Activated CD4-positive, alpha-beta memory T cell treated with anti-CD3 and anti-CD28 coated beads, Interleukin-2, amount 10 ng/mL, durations not matched to agents 7 days and 5 days (primary cell): ENCODE results near the gene C1RL. TPM values are rescaled to one million over a fixed set of nuclear protein-coding genes. Genes with fewer than 3 reads are reported as not detected.
"Not testable (repeated sequence)": the region's sequence is repeated elsewhere in the genome, so short reads cannot be mapped to it uniquely, and the experiment has no call there.

Experiments used
- CTCF ChIA-PET: fragments of 350-600 bp; sonication (Branson Sonifier 250); formaldehyde crosslinking; loops from one replicate; lab custom pipeline; 2021; ENCODE audit warnings: antibody characterized with exemption, inconsistent platforms; lab: Charles Lee
- POLR2A ChIA-PET: fragments of 350-600 bp; sonication (Branson Sonifier 250); formaldehyde crosslinking; loops from one replicate; lab custom pipeline; 2021; ENCODE audit warnings: antibody characterized with exemption; lab: Charles Lee
- DNase-seq: peaks from one replicate; pipeline ENCODE4 v3.0.0-alpha.2; 2020
- H3K27ac Mint-ChIP-seq: one replicate; pipeline ENCODE4 v1.8.0; 2021; ENCODE audit warnings: mild to moderate bottlenecking, mixed read lengths
- H3K27me3 Mint-ChIP-seq: one replicate; pipeline ENCODE4 v1.8.0; 2021; ENCODE audit warnings: mixed read lengths
- H3K36me3 Mint-ChIP-seq: one replicate; pipeline ENCODE4 v1.8.0; 2021; ENCODE audit warnings: low read depth, mixed read lengths
- H3K4me1 Mint-ChIP-seq: one replicate; pipeline ENCODE4 v1.8.0; 2021; ENCODE audit warnings: mixed read lengths
- H3K4me3 Mint-ChIP-seq: one replicate; pipeline ENCODE4 v1.8.0; 2021; ENCODE audit warnings: mild to moderate bottlenecking, mixed read lengths
- H3K9me3 Mint-ChIP-seq: one replicate; pipeline ENCODE4 v1.8.0; 2021; ENCODE audit warnings: mixed read lengths
- total RNA-seq, 2 experiments: library from RNA; stranded (reverse); gene quantifications; one replicate each; pipeline ENCODE4 v1.2.3, GENCODE V29; 2021

C1RL gene
- total RNA-seq, 2 experiments from 2014 or later, result 26.5 to 28.8 TPM

DNA sequence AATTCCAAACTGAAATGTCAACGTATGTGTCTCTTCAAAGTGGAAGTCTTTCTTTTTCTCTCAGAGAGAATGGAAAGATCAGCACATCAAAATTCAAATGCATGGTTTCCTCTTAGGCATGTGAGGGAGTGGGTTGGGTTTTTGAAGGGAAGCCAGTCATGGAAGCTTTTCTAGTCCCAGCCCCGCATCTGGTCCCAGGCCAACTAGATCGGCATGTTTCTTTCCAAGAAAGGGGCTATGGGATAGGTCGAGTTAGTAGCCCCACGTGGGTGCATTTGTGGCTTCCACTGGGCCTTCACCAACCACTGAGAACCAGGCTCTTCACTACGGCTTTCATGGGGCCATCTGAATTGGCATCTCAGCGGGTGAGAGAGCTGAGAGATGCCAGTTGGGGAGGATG, 41.9 kb downstream of the C1RL start:
- no peak overlapping the region for H3K4me3 Mint-ChIP-seq
- H3K27ac Mint-ChIP-seq, result no peak overlapping the region
- peaks cover 18% of the 10 kb centered on the region for H3K27me3 Mint-ChIP-seq
- H3K36me3 Mint-ChIP-seq, result no peaks in the 10 kb centered on the region
- POLR2A ChIA-PET, result no interaction called here
- CTCF ChIA-PET, result no interaction called here
- H3K9me3 Mint-ChIP-seq, result no peaks in the 10 kb centered on the region
- no peak for DNase-seq
- H3K4me1 Mint-ChIP-seq, result no peaks in the 10 kb centered on the region

DNA sequence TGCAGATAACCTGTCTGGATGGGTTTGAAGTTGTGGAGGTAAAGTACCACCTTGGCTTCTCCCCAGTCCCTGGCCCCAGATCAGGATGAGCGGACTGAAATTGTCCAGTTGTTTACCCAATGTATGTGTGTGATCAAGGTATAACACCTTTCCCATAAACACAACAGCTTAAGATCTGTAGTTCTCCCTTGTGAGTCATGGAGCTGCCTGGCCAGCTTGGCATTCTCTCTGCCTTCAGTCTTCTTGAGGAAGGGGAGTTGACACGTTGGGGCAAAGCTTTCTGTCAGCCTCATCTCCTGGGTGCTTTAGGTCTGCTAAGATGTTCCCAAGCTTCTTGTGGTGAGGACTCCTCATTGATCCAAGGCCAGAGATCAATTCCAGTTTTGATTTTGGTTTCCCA, 42.4 kb downstream of the C1RL start:
- H3K36me3 Mint-ChIP-seq, result no peaks in the 10 kb centered on the region
- no peak overlapping the region for H3K27ac Mint-ChIP-seq
- DNase-seq, result no peak
- ChIA-PET CTCF (no interaction called here), POLR2A (no interaction called here)
- H3K9me3 Mint-ChIP-seq, result no peaks in the 10 kb centered on the region
- no peak overlapping the region for H3K4me3 Mint-ChIP-seq
- no peaks in the 10 kb centered on the region for H3K4me1 Mint-ChIP-seq
- H3K27me3 Mint-ChIP-seq, result peaks cover 13% of the 10 kb centered on the region

DNA sequence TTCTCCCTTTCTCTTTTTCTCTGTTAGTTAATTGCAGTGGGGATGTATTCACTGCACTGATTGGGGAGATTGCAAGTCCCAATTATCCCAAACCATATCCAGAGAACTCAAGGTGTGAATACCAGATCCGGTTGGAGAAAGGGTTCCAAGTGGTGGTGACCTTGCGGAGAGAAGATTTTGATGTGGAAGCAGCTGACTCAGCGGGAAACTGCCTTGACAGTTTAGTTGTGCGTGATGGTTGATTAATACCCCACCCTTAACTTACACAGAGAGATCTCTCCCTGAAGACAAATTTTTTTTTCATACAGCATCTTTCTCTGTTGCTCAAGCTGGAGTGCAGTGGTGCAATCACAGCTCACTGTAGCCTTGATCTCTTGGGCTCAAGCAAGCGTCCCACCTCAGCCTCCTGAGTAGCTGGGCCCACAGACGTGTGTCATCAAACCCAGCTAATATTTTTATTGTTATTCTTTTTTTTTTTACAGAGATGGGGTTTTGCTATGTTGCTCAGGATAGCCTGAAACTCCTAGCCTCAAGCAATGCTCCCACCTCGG, 43.9 kb downstream of the C1RL start:
- DNase-seq, result no peak
- no peak overlapping the region for H3K4me3 Mint-ChIP-seq
- H3K4me1 Mint-ChIP-seq, result no peaks in the 10 kb centered on the region
- H3K36me3 Mint-ChIP-seq, result no peaks in the 10 kb centered on the region
- H3K27me3 Mint-ChIP-seq, result peaks cover 12% of the 10 kb centered on the region
- H3K27ac Mint-ChIP-seq, result no peak overlapping the region
- ChIA-PET CTCF (no interaction called here), POLR2A (no interaction called here)
- H3K9me3 Mint-ChIP-seq, result no peaks in the 10 kb centered on the region

DNA sequence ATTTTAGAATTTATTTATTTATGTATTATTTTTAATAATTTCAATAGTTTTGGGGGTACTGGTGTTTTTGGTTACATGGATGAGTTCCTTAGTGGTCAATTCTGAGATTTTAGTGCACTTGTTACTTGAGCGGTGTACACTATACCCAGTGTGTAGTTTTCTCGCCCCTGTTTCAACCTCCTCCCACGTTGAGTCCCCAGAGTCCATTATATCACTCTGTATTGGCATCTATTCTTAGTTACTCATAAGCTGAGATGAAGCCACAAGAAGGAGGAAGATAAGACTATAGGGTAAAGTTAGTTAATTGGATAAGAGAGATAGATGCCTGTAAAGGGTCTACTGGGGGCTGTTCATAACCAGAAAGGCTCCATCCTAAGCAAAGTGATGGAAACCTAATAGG, 44.5 kb downstream of the C1RL start:
- H3K27me3 Mint-ChIP-seq, result peaks cover 17% of the 10 kb centered on the region
- H3K4me3 Mint-ChIP-seq, result no peak overlapping the region
- H3K4me1 Mint-ChIP-seq, result no peaks in the 10 kb centered on the region
- H3K9me3 Mint-ChIP-seq, result no peaks in the 10 kb centered on the region
- ChIA-PET POLR2A (no interaction called here), CTCF (no interaction called here)
- no peak for DNase-seq
- H3K27ac Mint-ChIP-seq, result no peak overlapping the region
- H3K36me3 Mint-ChIP-seq, result no peaks in the 10 kb centered on the region

DNA sequence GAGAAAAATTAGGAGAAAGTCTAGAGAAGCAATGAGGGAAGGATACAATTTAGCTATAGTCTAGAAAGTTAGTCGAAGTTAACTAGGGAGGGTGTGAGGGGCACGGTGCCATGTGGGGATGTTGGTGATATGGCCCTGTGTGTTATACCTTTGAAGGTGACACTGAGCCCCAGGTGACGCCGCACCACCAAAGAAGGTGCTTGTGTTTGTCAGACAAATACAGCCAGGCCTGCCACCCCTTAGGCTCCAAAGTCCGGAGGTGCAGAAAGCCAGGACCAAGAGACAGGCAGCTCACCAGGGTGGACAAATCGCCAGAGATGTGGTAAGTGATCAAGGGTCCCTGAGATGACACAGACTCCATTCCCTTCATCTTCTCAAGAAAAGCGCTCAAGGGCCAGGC, 47.4 kb downstream of the C1RL start:
- no peak for DNase-seq
- ChIA-PET POLR2A (no interaction called here), CTCF (interaction anchor here (1.4 kb wide), 1 partner anchor 52 kb away, joined by 4 read pairs; no protein-coding TSS in a partner anchor)
- no peaks in the 10 kb centered on the region for H3K9me3 Mint-ChIP-seq
- H3K36me3 Mint-ChIP-seq, result no peaks in the 10 kb centered on the region
- H3K4me1 Mint-ChIP-seq, result no peaks in the 10 kb centered on the region
- no peak overlapping the region for H3K27ac Mint-ChIP-seq
- H3K4me3 Mint-ChIP-seq, result no peak overlapping the region
- H3K27me3 Mint-ChIP-seq, result peaks cover 22% of the 10 kb centered on the region

DNA sequence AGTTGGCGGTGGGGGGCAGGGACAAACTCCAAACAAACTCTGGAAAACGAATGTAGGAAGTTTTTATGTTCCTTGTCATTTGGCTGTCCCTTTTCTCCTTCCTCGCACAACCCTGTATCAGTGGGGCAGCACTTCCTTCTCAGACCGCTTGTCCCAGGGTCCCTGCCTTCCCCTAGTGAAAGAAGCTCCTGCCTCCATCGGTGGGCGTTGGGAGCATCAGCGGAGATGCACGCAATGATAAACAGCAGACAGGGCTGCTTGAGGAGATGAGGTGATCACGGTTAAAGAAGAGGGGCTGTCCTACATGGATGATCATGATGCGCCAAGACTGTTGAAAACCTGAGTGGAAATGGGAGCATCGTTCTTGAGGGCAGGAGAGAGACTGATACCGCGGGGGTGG, 47.9 kb downstream of the C1RL start:
- POLR2A ChIA-PET, result no interaction called here
- Mint-ChIP-seq H3K4me1 (no peaks in the 10 kb centered on the region), H3K27ac (no peak overlapping the region), H3K36me3 (no peaks in the 10 kb centered on the region), H3K4me3 (no peak overlapping the region), H3K27me3 (peaks cover 22% of the 10 kb centered on the region), H3K9me3 (no peaks in the 10 kb centered on the region)
- CTCF ChIA-PET, result interaction anchor here (1.4 kb wide), 1 partner anchor 52 kb away, joined by 4 read pairs; no protein-coding TSS in a partner anchor
- DNase-seq, result no peak

DNA sequence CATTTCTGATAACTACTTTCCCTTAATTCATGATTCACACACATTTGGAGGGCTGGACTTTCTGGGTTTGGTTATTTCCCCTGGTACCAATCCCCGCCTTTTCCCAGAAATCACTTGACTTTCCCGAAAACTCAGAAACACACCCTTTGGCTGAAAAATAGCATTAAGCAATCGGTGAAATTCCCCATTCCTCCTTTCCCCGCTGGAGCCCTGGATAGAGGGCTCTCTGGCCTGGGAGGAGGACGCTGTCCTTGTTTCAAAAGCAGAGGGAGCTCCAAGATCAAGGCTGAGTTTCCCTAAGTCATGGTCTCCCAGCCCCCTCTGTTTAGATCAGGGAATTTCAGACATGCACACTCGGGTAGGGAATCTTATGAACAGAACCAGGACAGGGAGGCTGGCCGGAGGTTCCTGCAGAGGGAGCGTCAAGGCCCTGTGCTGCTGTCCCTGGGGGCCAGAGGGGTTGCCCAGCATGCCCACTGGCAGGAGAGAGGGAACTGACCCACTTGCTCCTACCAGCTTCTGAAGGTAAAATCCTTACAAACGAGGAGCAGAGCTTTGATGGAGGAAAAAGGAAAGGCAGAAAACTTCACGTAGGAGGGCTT, 48.6 kb downstream of the C1RL start, which contains the start of gene C1S:
TSS of gene C1S (plus strand) at position 366 of the 602 bp plus-strand sequence. CDS start 1,195 bp downstream, outside the sequence.
- CTCF ChIA-PET, result interaction anchor here (1.4 kb wide), 1 partner anchor 53 kb away, joined by 4 read pairs; no protein-coding TSS in a partner anchor
- peaks cover 22% of the 10 kb centered on the region for H3K27me3 Mint-ChIP-seq
- H3K27ac Mint-ChIP-seq, result no peak within 1 kb of the TSS
- H3K36me3 Mint-ChIP-seq, result no peaks in the 10 kb centered on the region
- no peaks in the 10 kb centered on the region for H3K4me1 Mint-ChIP-seq
- POLR2A ChIA-PET, result interaction anchor here (1.4 kb wide), 1 partner anchor 8 kb away, joined by 3 read pairs; no protein-coding TSS in a partner anchor
- no peaks in the 10 kb centered on the region for H3K9me3 Mint-ChIP-seq
- no peak for DNase-seq
- no peak within 1 kb of the TSS for H3K4me3 Mint-ChIP-seq

DNA sequence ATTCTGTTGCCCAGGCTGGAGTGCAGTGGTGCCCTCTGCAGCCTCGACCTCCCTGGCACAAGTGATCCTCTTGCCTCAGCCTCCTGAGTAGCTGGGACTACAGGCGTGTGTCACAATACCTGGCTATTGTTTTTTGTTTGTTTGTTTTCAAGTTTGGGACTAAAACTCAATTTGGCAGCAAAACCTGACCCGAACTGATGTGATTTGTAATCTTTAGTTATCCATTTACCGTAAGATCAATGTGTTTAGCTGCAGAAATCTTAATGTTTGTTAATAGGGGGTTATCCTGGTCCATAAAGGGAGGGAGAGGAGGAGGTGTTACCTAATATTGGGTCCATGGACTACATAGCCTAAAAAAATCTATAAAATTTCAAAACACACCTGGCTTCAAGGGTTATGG, 49.2 kb downstream of the C1RL start:
- Mint-ChIP-seq H3K9me3 (no peaks in the 10 kb centered on the region), H3K27me3 (peaks cover 29% of the 10 kb centered on the region), H3K27ac (no peak overlapping the region), H3K4me1 (no peaks in the 10 kb centered on the region), H3K4me3 (no peak overlapping the region), H3K36me3 (no peaks in the 10 kb centered on the region)
- ChIA-PET CTCF (no interaction called here), POLR2A (interaction anchor here (1.4 kb wide), 1 partner anchor 9 kb away, joined by 3 read pairs; no protein-coding TSS in a partner anchor)
- DNase-seq, result no peak

DNA sequence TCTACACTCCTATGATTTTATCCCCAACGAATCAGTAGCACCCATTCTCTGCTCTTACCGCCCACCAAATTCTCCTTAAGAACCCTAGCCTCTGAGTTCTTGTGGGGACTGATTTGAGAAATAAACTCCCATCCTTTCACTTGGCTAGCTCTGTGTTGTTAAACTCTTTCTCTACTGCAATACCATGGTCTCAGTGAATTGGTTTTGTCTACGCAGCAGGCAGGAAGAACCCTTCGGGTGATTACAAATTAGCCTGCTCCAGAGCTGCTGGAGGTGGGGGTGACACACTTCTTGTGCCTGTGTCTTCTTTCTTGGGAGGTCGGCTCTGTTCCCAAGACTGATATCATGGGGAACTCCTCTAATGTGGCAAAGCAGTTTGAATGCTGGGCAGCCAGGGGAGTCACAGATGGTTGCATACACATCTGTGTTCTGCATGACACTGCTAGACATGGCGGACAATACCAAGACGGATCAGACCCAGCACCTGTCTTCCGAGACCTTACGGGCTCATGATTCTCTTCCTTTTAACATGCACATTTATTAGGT, 50.1 kb downstream of the C1RL start:
- H3K4me1 Mint-ChIP-seq, result no peaks in the 10 kb centered on the region
- no peak for DNase-seq
- ChIA-PET CTCF (no interaction called here), POLR2A (interaction anchor here (1.4 kb wide), 1 partner anchor 10 kb away, joined by 3 read pairs; no protein-coding TSS in a partner anchor)
- H3K27ac Mint-ChIP-seq, result no peak overlapping the region
- no peaks in the 10 kb centered on the region for H3K9me3 Mint-ChIP-seq
- H3K36me3 Mint-ChIP-seq, result no peaks in the 10 kb centered on the region
- H3K4me3 Mint-ChIP-seq, result no peak overlapping the region
- H3K27me3 Mint-ChIP-seq, result peaks cover 31% of the 10 kb centered on the region

DNA sequence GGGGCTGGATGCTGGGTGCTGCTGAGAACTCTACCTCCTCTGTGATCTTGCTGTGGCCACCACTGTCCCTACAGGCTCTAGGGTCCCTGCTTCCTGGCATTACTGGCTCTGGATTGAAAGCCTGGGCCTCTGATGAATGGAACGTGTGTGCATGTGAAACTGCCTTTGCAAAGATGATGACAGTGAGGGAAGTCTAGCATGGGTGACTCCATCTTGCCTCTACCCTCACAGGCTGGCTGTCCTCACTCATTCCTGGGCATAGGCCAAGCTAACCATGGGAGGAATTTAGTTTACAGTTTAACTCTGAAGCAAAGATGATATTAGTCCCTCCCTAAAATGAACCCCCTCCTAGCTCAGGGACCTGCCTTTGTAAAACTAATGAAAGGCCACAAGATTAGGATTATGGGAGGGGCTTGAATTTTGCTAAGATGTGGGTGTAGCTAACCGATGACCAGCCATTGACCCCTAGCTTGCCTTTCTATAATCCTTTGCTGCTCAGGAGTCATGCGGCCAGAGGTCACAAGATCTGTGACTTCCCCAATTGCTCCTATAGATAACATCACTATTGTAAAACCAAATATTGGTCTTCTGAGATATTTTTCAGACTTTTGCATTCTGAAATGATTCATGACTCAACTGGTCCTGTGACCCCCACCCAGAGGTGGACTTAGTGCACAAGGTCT, 50.7 kb downstream of the C1RL start:
- no peak for DNase-seq
- Mint-ChIP-seq H3K4me3 (no peak overlapping the region), H3K36me3 (no peaks in the 10 kb centered on the region), H3K9me3 (no peaks in the 10 kb centered on the region), H3K4me1 (no peaks in the 10 kb centered on the region), H3K27ac (no peak overlapping the region), H3K27me3 (peaks cover 29% of the 10 kb centered on the region)
- POLR2A ChIA-PET, result interaction anchor here (1.2 kb wide), 1 partner anchor 114 kb away, joined by 3 read pairs; the partner anchor contains the start of genes C12orf57 and RNU7-1
- CTCF ChIA-PET, result no interaction called here

DNA sequence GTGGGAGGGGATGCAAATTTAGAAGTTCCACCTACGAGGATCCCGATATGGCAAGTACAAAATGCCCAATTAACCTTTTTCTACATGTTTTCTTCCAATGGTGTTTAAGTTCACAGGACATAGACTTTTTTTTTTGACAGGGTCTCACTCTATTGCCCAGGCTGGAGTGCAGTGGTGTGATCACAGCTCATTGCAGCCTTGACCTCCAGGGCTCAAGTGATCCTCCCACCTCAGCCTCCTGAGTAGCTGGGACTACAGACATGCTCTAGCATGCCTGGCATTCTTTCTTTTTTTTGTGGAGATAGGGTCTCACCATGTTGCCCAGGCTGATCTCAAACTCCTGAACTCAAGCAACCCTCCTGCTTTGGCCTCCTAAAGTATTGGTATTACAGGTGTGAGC, 53.3 kb downstream of the C1RL start:
- H3K4me3 Mint-ChIP-seq, H3K27ac Mint-ChIP-seq, H3K36me3 Mint-ChIP-seq, CTCF ChIA-PET, H3K9me3 Mint-ChIP-seq, H3K4me1 Mint-ChIP-seq, POLR2A ChIA-PET, DNase-seq: not testable (repeated sequence)
- peaks cover 46% of the 10 kb centered on the region for H3K27me3 Mint-ChIP-seq

DNA sequence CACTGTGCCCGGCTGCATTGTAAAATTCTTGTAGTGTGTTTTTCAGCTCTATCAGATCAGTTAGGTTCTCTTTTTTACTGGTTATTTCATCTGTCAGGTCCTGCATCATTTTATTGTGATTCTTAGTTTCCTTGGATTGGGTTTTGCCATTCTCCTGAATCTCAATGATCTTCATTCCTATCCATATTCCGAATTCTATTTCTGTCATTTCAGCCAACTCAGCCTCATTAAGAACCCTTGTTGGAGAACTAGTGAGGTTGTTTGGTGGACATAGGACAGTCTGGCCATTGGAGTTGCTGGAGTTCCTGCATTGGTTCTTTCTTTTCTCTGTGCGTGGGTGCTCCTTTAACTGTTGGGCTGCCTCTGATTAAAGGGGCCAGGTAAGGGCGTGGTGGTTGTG, 54.1 kb downstream of the C1RL start:
- Mint-ChIP-seq H3K4me1 (peaks cover 2% of the 10 kb centered on the region), H3K27me3 (peaks cover 44% of the 10 kb centered on the region), H3K4me3 (no peak overlapping the region), H3K36me3 (no peaks in the 10 kb centered on the region), H3K9me3 (no peaks in the 10 kb centered on the region), H3K27ac (no peak overlapping the region)
- POLR2A ChIA-PET, result no interaction called here
- CTCF ChIA-PET, result no interaction called here
- no peak for DNase-seq

DNA sequence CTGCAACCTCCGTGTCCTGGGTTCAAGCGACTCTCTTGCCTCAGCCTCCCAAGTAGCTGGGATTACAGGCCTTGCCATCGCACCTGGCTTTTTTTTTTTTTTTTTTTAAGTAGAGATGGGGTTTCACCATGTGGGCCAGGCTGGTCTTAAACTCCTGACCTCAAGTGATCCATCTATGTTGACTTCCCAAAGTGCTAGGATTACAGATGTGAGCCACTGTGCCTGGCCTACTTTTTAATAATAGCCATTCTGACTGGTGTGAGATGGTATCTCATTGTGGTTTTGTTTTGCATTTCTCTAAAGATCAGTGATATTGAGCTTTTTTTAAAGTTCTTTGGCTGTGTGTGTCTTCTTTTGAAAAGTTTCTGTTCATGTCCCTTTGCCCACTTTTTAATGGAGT, 59.0 kb downstream of the C1RL start:
- ChIA-PET CTCF (interaction anchor here (1.6 kb wide), 1 partner anchor 8 kb away, joined by 3 read pairs; no protein-coding TSS in a partner anchor), POLR2A (interaction anchor here (1.0 kb wide), 1 partner anchor 41 kb away, joined by 3 read pairs; no protein-coding TSS in a partner anchor)
- H3K9me3 Mint-ChIP-seq, DNase-seq, H3K36me3 Mint-ChIP-seq, H3K27ac Mint-ChIP-seq, H3K4me3 Mint-ChIP-seq: not testable (repeated sequence)
- peaks cover 27% of the 10 kb centered on the region for H3K4me1 Mint-ChIP-seq
- H3K27me3 Mint-ChIP-seq, result peaks cover 28% of the 10 kb centered on the region
